Parathyroid adenoma (tissue), 2 donors: ENCODE data around the gene RARRES2.

Experiments used
- H2AFZ ChIP-seq: fragments of 300-600 bp; sonication (generic); one replicate; pipeline ENCODE4 v1.7.0; 2017; ENCODE audit warnings: antibody characterized with exemption, mild to moderate bottlenecking
- H3K27ac ChIP-seq: fragments of 300-600 bp; sonication (generic); one replicate; pipeline ENCODE4 v1.7.0; 2017
- H3K27me3 ChIP-seq: fragments of 300-600 bp; sonication (generic); one replicate; pipeline ENCODE4 v1.7.0; 2017; ENCODE audit warnings: low read length; ENCODE audit not compliant: control insufficient read depth, insufficient read depth
- H3K36me3 ChIP-seq: fragments of 300-600 bp; sonication (generic); one replicate; pipeline ENCODE4 v1.7.0; 2017; ENCODE audit warnings: low read length; ENCODE audit not compliant: control insufficient read depth, insufficient read depth
- H3K4me1 ChIP-seq: fragments of 300-600 bp; sonication (generic); one replicate; pipeline ENCODE4 v1.7.0; 2017; ENCODE audit warnings: control low read depth
- H3K4me2 ChIP-seq: fragments of 300-600 bp; sonication (generic); one replicate; pipeline ENCODE4 v1.7.0; 2017; ENCODE audit warnings: low read length
- H3K4me3 ChIP-seq: fragments of 300-600 bp; sonication (generic); one replicate; pipeline ENCODE4 v1.7.0; 2017; ENCODE audit warnings: low read depth, low read length
- H3K79me2 ChIP-seq: fragments of 300-600 bp; sonication (generic); one replicate; pipeline ENCODE4 v1.7.0; 2017; ENCODE audit warnings: control low read depth
- H3K9ac ChIP-seq: fragments of 300-600 bp; sonication (generic); one replicate; pipeline ENCODE4 v1.7.0; 2017; ENCODE audit warnings: mild to moderate bottlenecking
- H3K9me3 ChIP-seq: fragments of 300-600 bp; sonication (generic); one replicate; pipeline ENCODE4 v1.7.0; 2017; ENCODE audit warnings: low read length; ENCODE audit not compliant: control insufficient read depth
- CTCF ChIP-seq: fragments of 300-600 bp; sonication (generic); IDR thresholded peaks from one replicate; pipeline ENCODE4 v1.7.0; 2017; ENCODE audit warnings: antibody characterized with exemption, mild to moderate bottlenecking
- donor health status: primary hyperparathyroidism.

RARRES2 gene

GRCh38 chr7:150377196-150377595 lies 35.8 kb upstream of the RARRES2 start:
- peaks cover 4% of the 10 kb centered on the region for H3K4me1 ChIP-seq

GRCh38 chr7:150376560-150376959 lies 35.1 kb upstream of the RARRES2 start:
- Histone ChIP-seq H3K27me3 (no peaks in the 10 kb centered on the region), H3K4me3 (no peak overlapping the region), H2AFZ (no peak overlapping the region), H3K4me1 (peaks cover 4% of the 10 kb centered on the region), H3K4me2 (no peak overlapping the region), H3K9me3 (no peaks in the 10 kb centered on the region), H3K79me2 (peaks cover 12% of the 10 kb centered on the region), H3K9ac (no peak overlapping the region), H3K36me3 (no peaks in the 10 kb centered on the region), H3K27ac (no peak overlapping the region)
- no peak for TF ChIP-seq CTCF

More at GRCh38 chr7:150377196-150377595, 35.8 kb upstream of the RARRES2 start:
- H3K27me3 ChIP-seq, result no peaks in the 10 kb centered on the region
- H3K4me2 ChIP-seq, result no peak overlapping the region
- no peak overlapping the region for H2AFZ ChIP-seq
- H3K36me3 ChIP-seq, result no peaks in the 10 kb centered on the region
- H3K9me3 ChIP-seq, result no peaks in the 10 kb centered on the region
- no peak overlapping the region for H3K27ac ChIP-seq
- no peak for TF ChIP-seq CTCF
- H3K79me2 ChIP-seq, result peaks cover 7% of the 10 kb centered on the region
- no peak overlapping the region for H3K9ac ChIP-seq
- no peak overlapping the region for H3K4me3 ChIP-seq

GRCh38 chr7:150375662-150376521 lies 34.5 kb upstream of the RARRES2 start:
- Histone ChIP-seq H3K79me2 (peaks cover 16% of the 10 kb centered on the region), H3K4me3 (no peak overlapping the region), H2AFZ (no peak overlapping the region), H3K4me2 (no peak overlapping the region), H3K27ac (no peak overlapping the region), H3K4me1 (peaks cover 4% of the 10 kb centered on the region), H3K9me3 (no peaks in the 10 kb centered on the region), H3K27me3 (no peaks in the 10 kb centered on the region), H3K9ac (no peak overlapping the region), H3K36me3 (no peaks in the 10 kb centered on the region)
- TF ChIP-seq CTCF, result no peak

- Histone ChIP-seq H3K36me3 (no peaks in the 10 kb centered on the region), H3K27me3 (no peaks in the 10 kb centered on the region), H3K4me3 (no peak overlapping the region), H3K79me2 (peaks cover 23% of the 10 kb centered on the region), H3K4me1 (peaks cover 12% of the 10 kb centered on the region), H3K27ac (no peak overlapping the region), H3K4me2 (no peak overlapping the region), H2AFZ (no peak overlapping the region), H3K9ac (no peak overlapping the region), H3K9me3 (no peaks in the 10 kb centered on the region)
- no peak for TF ChIP-seq CTCF
Measured at GRCh38 chr7:150374472-150374871, 33.0 kb upstream of the RARRES2 start.

GRCh38 chr7:150374026-150374425 lies 32.6 kb upstream of the RARRES2 start:
- Histone ChIP-seq H3K4me1 (peaks cover 12% of the 10 kb centered on the region), H3K27ac (no peak overlapping the region)

More at GRCh38 chr7:150374026-150374425, 32.6 kb upstream of the RARRES2 start:
- Histone ChIP-seq H3K79me2 (peaks cover 23% of the 10 kb centered on the region), H3K9me3 (no peaks in the 10 kb centered on the region), H2AFZ (no peak overlapping the region), H3K9ac (no peak overlapping the region), H3K4me2 (no peak overlapping the region), H3K36me3 (no peaks in the 10 kb centered on the region), H3K27me3 (no peaks in the 10 kb centered on the region), H3K4me3 (no peak overlapping the region)
- TF ChIP-seq CTCF, result no peak
